Erythroblast (primary cell): Measurements from ENCODE around the gene CIDEB.
A peak's percentile ranks its signal among the peaks of the same experiment; 100 is the strongest.

Experiments used
- DNase-seq, 2 experiments: peaks; one replicate each; lab custom pipeline; 2025; lab: John Stamatoyannopoulos, UW
- GATA1 ChIP-seq: IDR thresholded peaks from 2 replicates; pipeline ENCODE4 v1.6.1; 2011; ENCODE audit warnings: low read depth, mild to moderate bottlenecking, control low read depth, low read length, moderate library complexity
- POLR2A ChIP-seq: IDR thresholded peaks from 2 replicates; pipeline ENCODE4 v1.6.1; 2011; ENCODE audit warnings: mild to moderate bottlenecking, low read length

The CIDEB gene

GRCh38 chr14:24284501-24285035 is 23.2 kb downstream of the CIDEB start:
- TF ChIP-seq POLR2A (no peak), GATA1 (no peak)

GRCh38 chr14:24283796-24284460 is 23.8 kb downstream of the CIDEB start:
- no peak for DNase-seq
- TF ChIP-seq GATA1 (no peak), POLR2A (no peak)

More at GRCh38 chr14:24284501-24285035, 23.2 kb downstream of the CIDEB start:
- no peak for DNase-seq

GRCh38 chr14:24282736-24283135 is 25.0 kb downstream of the CIDEB start:
- TF ChIP-seq POLR2A (no peak), GATA1 (no peak)
- DNase-seq: no peak

GRCh38 chr14:24281636-24282035 is 26.1 kb downstream of the CIDEB start:
- no peak for DNase-seq
- TF ChIP-seq POLR2A (no peak), GATA1 (no peak)

GRCh38 chr14:24280797-24281460 is 26.8 kb downstream of the CIDEB start:
- DNase-seq: no peak
- TF ChIP-seq GATA1: no peak
- TF ChIP-seq POLR2A: no peak

- no peak for DNase-seq
- TF ChIP-seq GATA1 (no peak), POLR2A (no peak)
These were observed 28.2 kb downstream of the CIDEB start for GRCh38 chr14:24279301-24280186.

- DNase-seq: peak in 1 of 2 experiments; percentile 64
- TF ChIP-seq POLR2A: no peak
- no peak for TF ChIP-seq GATA1
These were observed 29.4 kb downstream of the CIDEB start for GRCh38 chr14:24278424-24278823.

- TF ChIP-seq GATA1 (no peak), POLR2A (no peak)
These were observed 30.0 kb downstream of the CIDEB start for GRCh38 chr14:24277606-24278321.

GRCh38 chr14:24277071-24277470 is 30.7 kb downstream of the CIDEB start:
- no peak for DNase-seq
- TF ChIP-seq GATA1: no peak
- no peak for TF ChIP-seq POLR2A

More at GRCh38 chr14:24277606-24278321, 30.0 kb downstream of the CIDEB start:
- no peak for DNase-seq

- peak; percentile 56 to 74 for DNase-seq
- TF ChIP-seq POLR2A: no peak
- no peak for TF ChIP-seq GATA1
These were observed 33.7 kb downstream of the CIDEB start for GRCh38 chr14:24274101-24274543.

GRCh38 chr14:24273422-24273998 is 34.3 kb downstream of the CIDEB start:
- peak; percentile 23 for DNase-seq
- TF ChIP-seq GATA1 (no peak), POLR2A (no peak)

- no peak for DNase-seq
- TF ChIP-seq POLR2A (no peak), GATA1 (no peak)
These were observed 35.3 kb downstream of the CIDEB start for GRCh38 chr14:24272467-24272866.
